Activated naive CD4-positive, alpha-beta T cell treated with anti-CD3 and anti-CD28 coated beads, Interleukin-2, amount 50 U/mL, for 24 hours (primary cell): Measurements from ENCODE around the gene FSTL5.

Experiments
- H3K27ac Mint-ChIP-seq: one replicate; pipeline ENCODE4 v1.8.0; 2021; ENCODE audit warnings: mild to moderate bottlenecking, mixed read lengths
- H3K27me3 Mint-ChIP-seq: one replicate; pipeline ENCODE4 v1.8.0; 2021; ENCODE audit warnings: mixed read lengths
- H3K36me3 Mint-ChIP-seq: one replicate; pipeline ENCODE4 v1.8.0; 2021; ENCODE audit warnings: mixed read lengths
- H3K4me1 Mint-ChIP-seq: one replicate; pipeline ENCODE4 v1.8.0; 2021; ENCODE audit warnings: mixed read lengths
- H3K4me3 Mint-ChIP-seq: one replicate; pipeline ENCODE4 v1.8.0; 2021; ENCODE audit warnings: mild to moderate bottlenecking, mixed read lengths
- H3K9me3 Mint-ChIP-seq: one replicate; pipeline ENCODE4 v1.8.0; 2021; ENCODE audit warnings: mixed read lengths

FSTL5 gene

DNA sequence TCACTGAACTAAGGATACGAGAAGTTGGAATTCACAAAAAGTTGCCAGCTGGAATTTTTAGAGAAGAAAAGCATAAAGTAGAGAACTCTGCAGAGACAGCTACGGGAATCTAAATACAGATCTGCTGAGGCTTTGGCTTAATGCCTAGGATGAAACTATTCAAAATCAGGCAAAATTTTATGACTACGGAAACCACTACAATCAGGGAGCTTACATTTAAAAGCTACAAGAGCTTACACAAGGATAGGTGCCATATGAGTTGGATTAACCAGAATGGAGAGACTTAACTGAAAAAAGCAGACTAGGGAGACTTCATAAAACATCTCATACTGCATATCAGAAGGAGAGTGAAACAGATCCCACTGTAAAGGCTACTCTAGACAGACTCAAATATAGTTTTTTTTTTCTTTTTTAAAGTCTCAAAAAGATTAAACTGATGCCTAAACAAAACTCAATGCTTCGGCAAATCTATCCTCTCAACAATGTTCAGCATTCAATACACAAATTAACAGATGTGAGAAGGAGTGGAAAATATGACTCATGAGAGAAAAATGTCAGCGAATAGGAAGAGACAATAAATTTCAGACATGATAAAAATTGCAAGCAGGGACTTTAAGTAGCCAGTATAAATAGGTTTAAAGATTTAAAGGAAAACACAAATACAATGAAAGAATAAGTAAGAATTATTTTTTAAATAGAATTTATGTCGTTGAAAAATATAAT, 586.1 kb downstream of the FSTL5 start:
- Mint-ChIP-seq H3K4me3 (no peak overlapping the region), H3K27me3 (no peaks in the 10 kb centered on the region), H3K36me3 (no peaks in the 10 kb centered on the region), H3K27ac (no peak overlapping the region), H3K4me1 (no peaks in the 10 kb centered on the region), H3K9me3 (peaks cover 4% of the 10 kb centered on the region)

DNA sequence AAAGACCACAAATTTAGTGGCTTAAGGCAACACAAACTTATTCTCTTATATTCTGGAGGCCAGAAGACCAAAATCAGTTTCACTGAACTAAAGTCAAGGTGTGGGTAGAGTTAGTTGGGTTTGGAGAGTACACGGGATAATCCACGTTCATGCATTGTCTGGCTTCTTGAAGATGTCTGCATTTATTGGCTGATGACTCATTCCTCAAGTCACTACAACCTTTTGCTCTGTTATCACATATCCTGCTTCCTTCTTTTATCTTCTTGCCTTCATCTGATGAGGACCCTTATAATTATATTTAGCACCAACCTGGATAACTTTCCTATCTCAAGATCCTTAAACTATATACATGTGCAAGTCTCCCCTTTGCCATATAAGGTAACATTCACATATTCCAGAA, 590.0 kb downstream of the FSTL5 start:
- H3K27me3 Mint-ChIP-seq: no peaks in the 10 kb centered on the region
- no peaks in the 10 kb centered on the region for H3K4me1 Mint-ChIP-seq
- H3K27ac Mint-ChIP-seq: no peak overlapping the region
- H3K4me3 Mint-ChIP-seq: no peak overlapping the region
- H3K9me3 Mint-ChIP-seq: no peaks in the 10 kb centered on the region
- no peaks in the 10 kb centered on the region for H3K36me3 Mint-ChIP-seq

DNA sequence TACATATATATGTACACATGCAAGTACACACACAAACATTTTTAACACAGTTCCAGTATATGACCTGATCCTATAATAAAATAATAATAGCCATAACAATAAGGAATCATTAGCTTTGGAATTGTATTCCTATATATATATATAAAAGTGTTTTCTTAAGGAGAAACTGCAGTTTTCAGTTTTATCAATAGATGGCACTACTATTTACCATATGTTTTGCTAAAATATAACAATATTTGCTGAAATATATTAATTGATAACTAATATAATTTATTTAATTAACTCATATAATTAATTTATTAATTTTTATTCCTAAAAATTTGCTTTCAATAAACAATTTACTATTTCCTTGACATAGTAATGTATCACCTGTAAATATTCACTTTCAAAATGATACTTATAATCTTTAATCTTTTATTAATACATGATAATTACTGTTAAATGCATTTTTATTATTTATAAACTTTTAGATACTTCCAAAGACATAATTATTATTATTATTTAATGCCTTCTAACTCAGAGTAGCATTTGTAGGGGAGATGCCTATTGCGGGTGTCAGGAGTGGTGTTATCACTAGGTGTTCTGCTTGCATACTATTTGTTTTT, 599.5 kb downstream of the FSTL5 start:
- no peak overlapping the region for H3K27ac Mint-ChIP-seq

DNA sequence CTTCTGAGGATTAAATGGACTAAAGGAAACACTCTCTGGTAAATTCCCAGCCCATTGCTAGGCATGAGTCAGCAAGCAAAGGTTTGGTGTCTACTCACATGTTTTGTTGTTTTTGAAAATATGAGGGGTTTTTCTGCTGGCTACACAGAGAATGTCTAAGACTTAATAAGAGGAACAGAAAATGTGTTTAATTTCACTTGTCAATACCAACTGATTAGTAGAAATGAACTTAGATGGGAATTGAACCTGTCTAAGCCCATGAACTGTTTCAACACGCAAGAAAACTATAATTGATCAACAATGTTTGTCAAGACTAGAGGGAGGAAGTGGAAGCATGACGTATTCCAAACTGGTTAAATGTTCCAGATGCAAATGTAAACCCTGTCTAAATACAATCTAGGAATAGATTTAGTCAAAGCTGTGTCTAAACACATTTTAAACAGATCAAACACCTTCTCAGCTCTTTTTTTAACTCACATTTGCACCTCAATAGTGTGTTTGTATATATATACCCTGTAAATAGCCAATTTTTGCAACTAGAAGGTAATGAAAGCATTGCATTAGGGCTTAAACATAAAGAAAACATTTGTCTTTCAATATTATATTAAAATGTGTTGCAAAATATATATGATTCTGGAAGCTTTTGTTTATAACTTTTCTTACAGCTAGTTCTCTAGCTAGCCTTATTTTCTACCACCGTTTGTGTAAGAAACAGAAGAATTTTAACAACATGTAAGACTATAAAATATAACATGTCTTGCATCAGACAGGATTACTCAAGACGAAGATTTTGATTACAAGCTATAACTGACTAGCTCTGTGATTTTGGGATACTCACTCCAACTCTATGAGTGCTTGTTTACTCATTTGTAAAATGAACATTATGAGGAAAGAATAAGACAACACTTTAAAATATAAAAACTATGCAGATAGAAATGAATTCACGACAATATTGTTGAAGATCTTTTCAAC, 607.8 kb downstream of the FSTL5 start:
- Mint-ChIP-seq H3K4me3 (no peak overlapping the region), H3K27me3 (no peaks in the 10 kb centered on the region), H3K36me3 (no peaks in the 10 kb centered on the region), H3K27ac (no peak overlapping the region), H3K9me3 (no peaks in the 10 kb centered on the region), H3K4me1 (no peaks in the 10 kb centered on the region)

More for the DNA sequence above, 599.5 kb downstream of the FSTL5 start:
- no peaks in the 10 kb centered on the region for H3K27me3 Mint-ChIP-seq
- no peaks in the 10 kb centered on the region for H3K9me3 Mint-ChIP-seq
- no peaks in the 10 kb centered on the region for H3K4me1 Mint-ChIP-seq
- no peak overlapping the region for H3K4me3 Mint-ChIP-seq
- H3K36me3 Mint-ChIP-seq: no peaks in the 10 kb centered on the region

DNA sequence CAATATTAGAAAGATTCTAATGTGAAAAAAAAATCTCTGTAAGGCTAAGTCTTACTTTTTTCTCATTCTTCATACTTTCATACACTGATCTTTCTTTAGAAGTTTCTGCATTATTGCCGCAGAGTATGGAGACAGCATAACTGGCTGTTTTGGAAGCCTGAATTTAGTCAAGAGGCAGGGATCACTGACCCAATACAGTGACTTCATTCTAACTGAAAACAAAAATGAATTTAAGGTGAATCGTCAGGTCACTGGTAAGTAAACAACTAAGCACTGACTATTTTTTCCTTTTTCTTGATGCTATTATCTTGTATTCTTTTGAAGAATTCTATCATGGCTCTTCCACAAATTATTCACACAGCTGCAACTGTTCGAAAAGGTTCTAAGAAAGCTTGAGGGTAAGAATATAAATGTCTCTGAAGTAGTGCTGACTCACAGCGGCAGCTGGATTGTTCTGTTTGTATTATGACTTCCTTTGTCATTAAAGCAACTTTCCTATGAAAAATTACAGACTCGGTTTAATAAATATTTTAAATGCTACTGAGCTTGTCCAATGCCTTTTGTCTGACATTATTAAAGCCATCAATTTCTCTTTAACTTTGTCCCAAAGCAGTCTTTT, 609.3 kb downstream of the FSTL5 start:
- Mint-ChIP-seq H3K27ac (no peak overlapping the region), H3K27me3 (no peaks in the 10 kb centered on the region), H3K9me3 (no peaks in the 10 kb centered on the region), H3K36me3 (no peaks in the 10 kb centered on the region), H3K4me3 (no peak overlapping the region), H3K4me1 (no peaks in the 10 kb centered on the region)

DNA sequence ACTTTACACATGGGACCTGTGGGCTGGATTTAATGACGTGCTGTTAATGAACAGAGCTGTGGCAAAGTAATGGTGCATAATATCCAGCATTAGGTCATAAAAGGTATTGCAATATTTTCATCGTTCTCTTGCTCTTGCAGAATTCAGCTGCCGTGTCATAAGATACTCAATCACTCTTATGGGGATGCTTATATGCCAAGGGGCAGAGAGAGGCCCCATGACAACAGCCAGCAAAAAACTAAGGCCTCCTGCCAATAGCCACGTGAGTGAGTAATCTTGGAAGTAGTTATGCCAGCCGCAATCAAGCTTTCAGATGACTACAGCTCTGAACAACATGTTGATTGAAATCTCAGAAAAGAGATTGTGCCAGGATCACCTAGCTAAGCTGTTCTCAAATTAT, 616.9 kb downstream of the FSTL5 start:
- Mint-ChIP-seq H3K4me1 (no peaks in the 10 kb centered on the region), H3K27ac (no peak overlapping the region), H3K27me3 (no peaks in the 10 kb centered on the region), H3K4me3 (no peak overlapping the region), H3K9me3 (peaks cover 4% of the 10 kb centered on the region), H3K36me3 (no peaks in the 10 kb centered on the region)

DNA sequence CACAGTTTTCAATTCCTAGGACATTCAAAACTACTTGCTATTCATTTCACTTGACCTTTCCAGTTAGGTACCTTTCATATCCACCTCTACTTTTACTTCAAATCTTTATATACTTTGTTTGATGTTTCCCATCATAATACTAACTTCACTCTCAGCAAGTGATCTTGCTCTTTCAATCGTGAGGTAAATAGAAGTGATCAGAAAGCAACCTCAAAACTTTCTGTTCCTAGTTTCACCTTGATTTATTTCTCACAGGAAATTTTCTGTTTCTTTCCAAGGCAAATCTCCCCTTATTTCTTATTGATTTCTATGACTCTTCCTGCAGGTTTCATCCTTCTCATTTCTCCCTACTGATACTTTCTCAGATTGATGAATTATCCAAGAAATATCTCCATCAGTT, 623.5 kb downstream of the FSTL5 start:
- no peaks in the 10 kb centered on the region for H3K4me1 Mint-ChIP-seq
- peaks cover 14% of the 10 kb centered on the region for H3K9me3 Mint-ChIP-seq
- no peaks in the 10 kb centered on the region for H3K27me3 Mint-ChIP-seq
- no peaks in the 10 kb centered on the region for H3K36me3 Mint-ChIP-seq
- no peak overlapping the region for H3K4me3 Mint-ChIP-seq
- no peak overlapping the region for H3K27ac Mint-ChIP-seq

DNA sequence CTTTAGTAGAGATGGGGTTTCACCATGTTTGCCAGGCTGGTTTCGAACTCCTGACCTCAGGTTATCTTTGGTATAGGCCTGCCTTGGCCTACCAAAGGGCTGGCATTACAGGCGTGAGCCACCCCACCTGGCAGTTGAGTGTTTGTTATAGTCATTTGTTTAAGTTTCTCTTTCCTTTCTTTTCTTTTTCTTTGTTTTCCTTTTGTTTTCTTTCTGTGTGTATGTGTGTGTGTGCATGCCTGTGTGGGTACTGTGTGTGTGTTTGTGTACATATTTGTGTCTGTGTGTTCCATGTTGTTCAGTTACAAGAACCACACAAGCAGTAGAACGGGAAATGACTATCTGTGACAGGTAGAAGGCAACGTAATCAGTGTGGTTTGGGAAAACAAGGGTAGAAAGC, 624.9 kb downstream of the FSTL5 start:
- no peaks in the 10 kb centered on the region for H3K4me1 Mint-ChIP-seq
- no peaks in the 10 kb centered on the region for H3K27me3 Mint-ChIP-seq
- H3K27ac Mint-ChIP-seq: no peak overlapping the region
- H3K4me3 Mint-ChIP-seq: no peak overlapping the region
- H3K9me3 Mint-ChIP-seq: peaks cover 13% of the 10 kb centered on the region
- H3K36me3 Mint-ChIP-seq: no peaks in the 10 kb centered on the region

DNA sequence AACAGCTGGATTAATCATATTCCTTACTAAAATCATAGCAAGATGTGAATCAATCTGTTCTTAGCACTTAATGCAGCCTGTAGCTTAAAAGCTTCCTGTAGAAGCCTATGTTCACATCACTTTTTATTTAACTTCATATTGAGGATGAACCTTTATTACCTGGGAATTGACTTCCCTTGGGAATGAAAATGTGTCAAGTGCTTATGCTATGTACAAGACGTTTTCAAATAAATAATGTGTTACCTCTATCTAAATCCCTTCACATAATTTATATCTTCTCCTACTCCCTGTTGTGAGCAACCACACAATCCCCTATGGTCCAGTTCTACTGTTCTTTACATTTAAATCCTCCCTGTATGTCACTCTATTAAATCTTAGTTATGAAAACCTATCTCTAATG, 633.1 kb downstream of the FSTL5 start:
- no peaks in the 10 kb centered on the region for H3K4me1 Mint-ChIP-seq
- H3K9me3 Mint-ChIP-seq: peaks cover 4% of the 10 kb centered on the region
- H3K27me3 Mint-ChIP-seq: no peaks in the 10 kb centered on the region
- no peak overlapping the region for H3K27ac Mint-ChIP-seq
- no peaks in the 10 kb centered on the region for H3K36me3 Mint-ChIP-seq
- H3K4me3 Mint-ChIP-seq: no peak overlapping the region

DNA sequence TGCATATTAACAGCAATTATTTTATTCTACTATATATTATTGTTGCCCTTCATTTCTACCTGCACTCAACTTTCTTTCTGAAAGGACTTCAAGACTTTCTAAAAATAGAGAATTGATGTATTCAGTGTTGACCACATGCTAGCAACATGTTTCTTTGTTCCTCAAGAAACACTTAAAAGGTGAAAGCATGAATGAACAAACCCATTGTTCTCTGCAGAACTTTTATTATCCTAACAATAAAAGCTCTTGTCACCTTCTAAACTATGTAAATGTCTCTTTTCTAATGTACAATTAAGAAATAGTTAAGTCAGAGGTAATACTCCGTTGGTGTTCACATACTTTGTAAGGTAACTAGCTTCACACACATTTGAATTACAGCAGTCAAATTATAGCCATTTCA, 638.7 kb downstream of the FSTL5 start:
- Mint-ChIP-seq H3K4me3 (no peak overlapping the region), H3K4me1 (no peaks in the 10 kb centered on the region), H3K36me3 (no peaks in the 10 kb centered on the region), H3K27me3 (no peaks in the 10 kb centered on the region), H3K9me3 (peaks cover 4% of the 10 kb centered on the region), H3K27ac (no peak overlapping the region)

DNA sequence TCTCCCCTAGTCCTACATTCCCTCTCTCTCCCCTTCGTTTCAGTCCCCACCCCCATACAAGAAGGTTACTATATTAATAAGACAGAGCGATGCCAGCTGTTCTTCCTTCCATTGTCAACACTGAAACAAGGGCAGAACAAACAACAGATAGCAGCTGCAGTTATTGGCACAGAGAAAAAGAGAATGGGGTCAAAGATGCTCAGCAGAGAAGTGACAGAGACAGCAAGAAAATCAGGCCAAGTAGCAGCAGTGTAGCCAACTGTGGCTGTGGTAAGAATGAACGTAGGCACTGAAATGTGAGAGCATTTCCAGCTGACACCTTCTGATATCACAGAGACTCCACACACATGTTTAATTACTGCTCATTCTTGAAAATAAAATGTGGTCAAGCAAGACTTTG, 641.8 kb downstream of the FSTL5 start:
- H3K9me3 Mint-ChIP-seq: no peaks in the 10 kb centered on the region
- H3K27me3 Mint-ChIP-seq: no peaks in the 10 kb centered on the region
- no peak overlapping the region for H3K4me3 Mint-ChIP-seq
- no peak overlapping the region for H3K27ac Mint-ChIP-seq
- H3K4me1 Mint-ChIP-seq: no peaks in the 10 kb centered on the region
- H3K36me3 Mint-ChIP-seq: no peaks in the 10 kb centered on the region

DNA sequence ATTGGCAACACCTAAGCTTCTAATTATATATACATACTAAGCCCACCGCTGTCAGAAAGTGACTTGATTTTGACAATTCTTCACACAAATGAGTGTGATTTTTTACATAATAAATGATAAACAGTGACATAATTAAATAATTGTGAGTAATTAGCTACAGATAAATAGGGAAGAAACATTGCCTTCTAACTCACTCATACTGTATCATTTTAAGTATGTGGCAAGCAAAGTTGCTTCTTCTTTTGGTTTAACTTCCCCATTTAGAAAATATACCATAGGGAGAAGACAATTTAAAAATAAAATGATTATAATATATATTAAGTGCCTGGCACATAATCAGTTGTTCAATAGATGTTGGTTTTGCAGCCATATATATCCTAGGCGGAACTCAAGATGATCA, 644.2 kb downstream of the FSTL5 start:
- Mint-ChIP-seq H3K36me3 (no peaks in the 10 kb centered on the region), H3K9me3 (no peaks in the 10 kb centered on the region), H3K4me3 (no peak overlapping the region), H3K27ac (no peak overlapping the region), H3K4me1 (no peaks in the 10 kb centered on the region), H3K27me3 (no peaks in the 10 kb centered on the region)

DNA sequence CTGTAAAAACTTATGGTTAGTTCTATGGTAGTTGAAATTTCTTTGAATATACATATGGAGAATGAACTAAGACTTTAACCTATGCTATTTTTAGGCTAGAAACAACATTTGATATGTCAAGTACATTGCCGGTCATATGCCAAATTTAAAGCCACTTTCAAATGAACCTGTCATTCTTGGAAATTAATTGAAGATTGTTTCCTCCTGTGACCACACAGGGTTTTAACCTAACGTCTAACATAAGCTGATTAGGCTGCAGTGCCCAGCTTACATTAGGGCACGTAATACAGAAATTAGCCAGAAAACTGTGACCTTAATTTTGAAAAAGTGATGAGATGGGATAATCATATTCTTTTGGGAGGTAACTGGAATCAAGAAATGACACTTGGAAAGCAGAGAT, 645.9 kb downstream of the FSTL5 start:
- Mint-ChIP-seq H3K36me3 (no peaks in the 10 kb centered on the region), H3K27me3 (no peaks in the 10 kb centered on the region), H3K4me1 (no peaks in the 10 kb centered on the region), H3K27ac (no peak overlapping the region), H3K9me3 (no peaks in the 10 kb centered on the region), H3K4me3 (no peak overlapping the region)

DNA sequence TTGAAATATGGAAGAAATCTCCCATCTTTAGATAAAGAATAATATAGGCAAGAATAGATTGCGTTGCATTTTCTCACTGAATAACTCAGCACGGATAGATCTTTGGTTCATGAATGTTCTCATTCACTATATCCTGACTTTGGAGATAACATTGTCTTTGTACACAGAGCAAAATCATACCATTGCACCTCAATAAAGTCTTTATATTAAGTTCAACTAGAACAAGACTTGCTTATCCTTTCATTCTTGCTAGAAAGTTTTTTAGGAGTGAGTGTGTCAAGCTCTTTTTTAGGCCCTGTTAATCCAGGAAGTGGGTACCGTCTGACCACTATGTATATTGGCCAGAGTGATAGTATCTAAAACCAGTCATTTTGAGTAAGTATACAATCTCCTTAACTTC, 658.7 kb downstream of the FSTL5 start:
- no peaks in the 10 kb centered on the region for H3K4me1 Mint-ChIP-seq
- H3K4me3 Mint-ChIP-seq: no peak overlapping the region
- no peaks in the 10 kb centered on the region for H3K9me3 Mint-ChIP-seq
- no peaks in the 10 kb centered on the region for H3K36me3 Mint-ChIP-seq
- no peaks in the 10 kb centered on the region for H3K27me3 Mint-ChIP-seq
- H3K27ac Mint-ChIP-seq: no peak overlapping the region

DNA sequence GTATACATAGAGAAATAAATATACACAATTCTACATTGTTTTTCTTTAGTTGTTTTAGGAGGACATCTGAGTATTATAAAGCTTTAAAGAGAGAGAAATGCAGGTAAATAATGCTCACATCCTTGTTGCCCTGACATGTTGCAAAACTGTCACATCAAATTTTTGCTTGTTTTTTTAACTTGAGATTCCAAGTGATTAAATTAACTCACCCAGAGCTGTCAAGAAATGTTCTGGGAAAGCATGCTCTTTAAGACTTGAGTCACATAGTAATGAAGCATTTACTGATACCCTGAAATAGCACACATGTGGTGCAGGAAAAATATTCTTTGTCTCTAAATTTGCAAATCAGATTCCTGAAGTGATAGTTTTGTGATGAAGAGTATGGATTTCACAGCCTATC, 665.6 kb downstream of the FSTL5 start:
- H3K27me3 Mint-ChIP-seq: no peaks in the 10 kb centered on the region
- no peak overlapping the region for H3K4me3 Mint-ChIP-seq
- no peaks in the 10 kb centered on the region for H3K36me3 Mint-ChIP-seq
- no peak overlapping the region for H3K27ac Mint-ChIP-seq
- no peaks in the 10 kb centered on the region for H3K4me1 Mint-ChIP-seq
- peaks cover 5% of the 10 kb centered on the region for H3K9me3 Mint-ChIP-seq

DNA sequence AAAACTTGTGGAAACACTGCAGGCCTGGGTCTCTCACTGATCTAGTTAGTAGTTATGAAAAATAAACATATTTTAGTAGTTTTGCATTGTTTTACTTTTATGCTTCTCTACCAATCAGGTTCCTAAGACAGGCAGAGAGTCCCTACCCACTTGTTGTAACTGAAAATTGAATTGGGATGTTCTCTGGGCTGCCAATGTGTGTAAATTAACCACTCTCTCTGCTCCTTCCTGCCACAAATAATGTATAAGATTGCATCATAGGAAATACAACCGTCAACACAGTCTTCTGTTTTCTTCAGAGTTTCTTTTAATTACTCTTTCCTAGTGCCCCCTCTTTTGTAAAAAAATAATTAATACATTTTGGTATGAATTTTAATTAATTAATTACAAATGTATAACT, 677.3 kb downstream of the FSTL5 start:
- Mint-ChIP-seq H3K9me3 (no peaks in the 10 kb centered on the region), H3K27ac (no peak overlapping the region), H3K36me3 (no peaks in the 10 kb centered on the region), H3K4me1 (no peaks in the 10 kb centered on the region), H3K27me3 (no peaks in the 10 kb centered on the region), H3K4me3 (no peak overlapping the region)
